Trophoblast cell (in vitro differentiated cells and primary cell): ENCODE data around the gene AP3D1.

Experiments used
- DNase-seq, 2 donors: peaks; one replicate each; pipeline ENCODE4 v3.0.0-alpha.2; 2016
- H2AFZ ChIP-seq: 2 replicates; pipeline ENCODE4 v1.6.1; 2013; ENCODE audit warnings: low read length, moderate library complexity, mild to moderate bottlenecking; ENCODE audit not compliant: insufficient read depth, poor library complexity
- H2AK5ac ChIP-seq: 2 replicates; pipeline ENCODE4 v1.6.1; 2013; ENCODE audit warnings: mild to moderate bottlenecking, low read length
- H2BK120ac ChIP-seq: 2 replicates; pipeline ENCODE4 v1.6.1; 2013; ENCODE audit warnings: low read length, mild to moderate bottlenecking, moderate library complexity; ENCODE audit not compliant: insufficient read depth, poor library complexity
- H2BK12ac ChIP-seq: 2 replicates; pipeline ENCODE4 v1.6.1; 2013; ENCODE audit warnings: mild to moderate bottlenecking, low read length, moderate library complexity
- H2BK5ac ChIP-seq: 2 replicates; pipeline ENCODE4 v1.6.1; 2013; ENCODE audit warnings: low read length, low read depth, moderate library complexity, mild to moderate bottlenecking; ENCODE audit not compliant: poor library complexity
- H3K14ac ChIP-seq: 2 replicates; pipeline ENCODE4 v1.6.1; 2013; ENCODE audit warnings: mild to moderate bottlenecking, low read length
- H3K18ac ChIP-seq: 2 replicates; pipeline ENCODE4 v1.6.1; 2013; ENCODE audit warnings: mild to moderate bottlenecking, low read length
- H3K23ac ChIP-seq: 2 replicates; pipeline ENCODE4 v1.6.1; 2013; ENCODE audit warnings: low read length
- H3K27ac ChIP-seq: 2 replicates; pipeline ENCODE4 v1.5.1; 2013; ENCODE audit warnings: low read depth, mild to moderate bottlenecking, inconsistent platforms, low read length, moderate library complexity
- H3K27me3 ChIP-seq: 2 replicates; pipeline ENCODE4 v1.6.1; 2013; ENCODE audit warnings: inconsistent platforms, mild to moderate bottlenecking, low read length, moderate library complexity; ENCODE audit not compliant: insufficient read depth
- H3K36me3 ChIP-seq, 2 experiments: 1 replicate in 1 of 2; 2 replicates in 1 of 2; pipeline ENCODE4 v1.6.1; 2013; ENCODE audit warnings: low read length in 2 of 2, mild to moderate bottlenecking in 2 of 2, moderate library complexity in 1 of 2; ENCODE audit not compliant: insufficient read depth in 2 of 2, control insufficient read depth in 1 of 2
- H3K4ac ChIP-seq: 2 replicates; pipeline ENCODE4 v1.6.1; 2013; ENCODE audit warnings: low read depth, mild to moderate bottlenecking, low read length, moderate library complexity
- H3K4me1 ChIP-seq, 2 experiments: 1 replicate in 1 of 2; 2 replicates in 1 of 2; pipeline ENCODE4 v1.6.1; 2013; ENCODE audit warnings: low read length in 2 of 2, mild to moderate bottlenecking in 2 of 2, moderate library complexity in 1 of 2; ENCODE audit not compliant: insufficient read depth in 2 of 2, control insufficient read depth in 1 of 2
- H3K4me2 ChIP-seq: 2 replicates; pipeline ENCODE4 v1.6.1; 2013; ENCODE audit warnings: inconsistent platforms, mild to moderate bottlenecking, low read length, moderate library complexity
- H3K4me3 ChIP-seq: 2 replicates; pipeline ENCODE4 v1.5.1; 2013; ENCODE audit warnings: mild to moderate bottlenecking, low read depth, low read length, inconsistent platforms
- H3K79me1 ChIP-seq: one replicate; pipeline ENCODE4 v1.6.1; 2013; ENCODE audit warnings: low read length
- H3K79me2 ChIP-seq: 2 replicates; pipeline ENCODE4 v1.6.1; 2013; ENCODE audit warnings: low read length, mild to moderate bottlenecking; ENCODE audit not compliant: control insufficient read depth, insufficient read depth, poor library complexity
- H3K9ac ChIP-seq: 2 replicates; pipeline ENCODE4 v1.6.1; 2013; ENCODE audit warnings: mild to moderate bottlenecking, low read length
- H3K9me3 ChIP-seq: 2 replicates; pipeline ENCODE4 v1.6.1; 2013; ENCODE audit warnings: low read depth, mild to moderate bottlenecking, control low read depth, inconsistent platforms, low read length; ENCODE audit not compliant: insufficient read depth
- H4K12ac ChIP-seq: 2 replicates; pipeline ENCODE4 v1.6.1; 2013; ENCODE audit warnings: low read depth, mild to moderate bottlenecking, low read length, moderate library complexity
- H4K8ac ChIP-seq: 2 replicates; pipeline ENCODE4 v1.6.1; 2013; ENCODE audit warnings: low read depth, mild to moderate bottlenecking, low read length, moderate library complexity
- H4K91ac ChIP-seq: one replicate; pipeline ENCODE4 v1.6.1; 2013; ENCODE audit warnings: low read depth, mild to moderate bottlenecking, low read length, moderate library complexity
- WGBS: extraction: QIAGEN DNeasy Blood & Tissue Kit; methylation state at CpG from one replicate; pipeline ENCODE4 v1.1.7; 2013; ENCODE audit warnings: missing lambda C conversion rate; ENCODE audit not compliant: insufficient read length, insufficient coverage; ENCODE audit errors: extremely low coverage; 5-methylcytosine and 5-hydroxymethylcytosine counted together

The AP3D1 gene

DNA sequence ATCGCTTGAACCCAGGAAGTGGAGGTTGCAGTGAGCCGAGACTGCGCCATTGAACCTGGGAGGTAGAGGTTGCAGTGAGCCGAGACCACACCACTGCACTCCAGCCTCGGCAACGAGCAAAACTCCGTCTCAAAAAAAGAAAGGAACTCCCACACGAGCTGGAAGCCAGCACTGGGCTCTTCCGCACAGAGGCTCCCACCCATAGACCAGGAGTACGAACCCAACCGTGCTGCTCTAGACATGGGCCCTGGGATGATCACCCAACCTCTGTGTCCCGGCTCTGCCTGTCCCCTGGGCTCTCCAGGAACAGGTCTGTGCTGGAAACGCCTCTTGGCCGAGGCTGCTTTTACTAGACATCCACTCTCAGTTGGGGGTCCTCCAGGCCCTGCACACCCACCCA, 24.4 kb upstream of the AP3D1 start:
- H3K27ac ChIP-seq, result no peak overlapping the region
- H3K79me2 ChIP-seq, result peaks cover 17% of the 10 kb centered on the region
- H4K91ac ChIP-seq, result no peak overlapping the region
- no peak overlapping the region for H3K18ac ChIP-seq
- H4K8ac ChIP-seq, result no peak overlapping the region
- H2AK5ac ChIP-seq, result no peak overlapping the region
- H4K12ac ChIP-seq, result no peak overlapping the region
- no peaks in the 10 kb centered on the region for H3K79me1 ChIP-seq
- no peak overlapping the region for H3K4me2 ChIP-seq
- WGBS, result no CpG with 5 or more reads among the region's 14 CpGs
- no peak overlapping the region for H3K9ac ChIP-seq
- no peak overlapping the region for H3K14ac ChIP-seq
- no peaks in the 10 kb centered on the region for H3K9me3 ChIP-seq
- DNase-seq, result no peak
- H2BK12ac ChIP-seq, result no peak overlapping the region
- H3K36me3 ChIP-seq, result peaks cover 3 to 4% of the 10 kb centered on the region in 2 experiments
- H2AFZ ChIP-seq, result no peak overlapping the region
- peaks cover 30 to 32% of the 10 kb centered on the region in 2 experiments for H3K4me1 ChIP-seq
- H3K4me3 ChIP-seq, result no peak overlapping the region
- H2BK120ac ChIP-seq, result no peak overlapping the region
- no peaks in the 10 kb centered on the region for H3K27me3 ChIP-seq
- peak overlapping the region; percentile 17 for H3K4ac ChIP-seq
- H3K23ac ChIP-seq, result no peak overlapping the region
- H2BK5ac ChIP-seq, result no peak overlapping the region

DNA sequence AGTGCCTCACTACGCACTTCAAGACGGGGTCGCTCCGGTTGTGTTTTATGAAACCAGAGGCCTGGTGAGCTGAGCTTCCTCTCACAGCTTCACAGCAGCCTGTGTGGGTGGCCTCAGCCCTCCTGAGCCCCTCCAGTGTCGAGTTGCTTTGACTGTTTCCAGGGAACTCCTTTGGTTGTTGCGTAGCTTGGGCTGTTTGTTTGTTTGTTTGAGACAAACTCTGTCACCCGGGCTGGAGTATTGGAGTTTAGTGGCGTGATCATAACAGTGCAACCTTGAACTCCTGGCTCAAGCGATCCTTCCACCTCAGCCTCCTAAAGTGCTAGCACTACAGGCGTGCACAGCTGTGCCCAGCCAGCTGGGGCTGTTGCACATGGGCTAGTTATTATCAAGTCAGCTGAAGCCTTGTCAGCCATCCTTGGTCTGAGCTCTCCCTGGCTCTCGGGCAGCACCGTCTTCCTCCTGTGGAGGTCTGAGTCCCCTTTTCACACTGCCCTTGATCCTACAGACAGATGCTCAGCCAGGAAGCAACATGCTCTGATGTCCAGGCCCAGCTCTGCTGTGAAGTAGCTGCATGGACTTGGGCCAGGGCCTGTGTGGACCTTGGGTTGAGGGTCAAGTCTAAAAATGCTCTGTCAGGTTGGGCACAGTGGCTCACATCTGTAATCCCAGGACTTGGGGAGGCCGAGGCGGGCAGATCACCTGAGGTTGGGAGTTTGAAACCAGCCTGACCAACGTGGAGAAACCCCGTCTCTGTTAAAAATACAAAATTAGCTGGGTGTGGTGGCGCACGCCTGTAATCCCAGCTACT, 22.6 kb upstream of the AP3D1 start:
- Histone ChIP-seq H3K4ac (peak overlapping the region; percentile 7), H3K4me3 (peak overlapping the region; percentile 10), H3K27me3 (no peaks in the 10 kb centered on the region), H3K27ac (no peak overlapping the region), H3K23ac (no peak overlapping the region), H4K12ac (no peak overlapping the region), H3K36me3 (no peaks in the 10 kb centered on the region), H3K79me1 (no peaks in the 10 kb centered on the region), H3K4me2 (no peak overlapping the region), H2BK12ac (no peak overlapping the region), H2BK5ac (no peak overlapping the region), H3K14ac (no peak overlapping the region), H3K79me2 (peaks cover 22% of the 10 kb centered on the region), H4K91ac (no peak overlapping the region), H3K18ac (no peak overlapping the region), H3K4me1 (peaks cover 44 to 47% of the 10 kb centered on the region in 2 experiments), H3K9ac (no peak overlapping the region), H3K9me3 (no peaks in the 10 kb centered on the region), H4K8ac (no peak overlapping the region), H2BK120ac (no peak overlapping the region), H2AFZ (no peak overlapping the region), H2AK5ac (no peak overlapping the region)
- no CpG with 5 or more reads among the region's 18 CpGs for WGBS
- no peak for DNase-seq

DNA sequence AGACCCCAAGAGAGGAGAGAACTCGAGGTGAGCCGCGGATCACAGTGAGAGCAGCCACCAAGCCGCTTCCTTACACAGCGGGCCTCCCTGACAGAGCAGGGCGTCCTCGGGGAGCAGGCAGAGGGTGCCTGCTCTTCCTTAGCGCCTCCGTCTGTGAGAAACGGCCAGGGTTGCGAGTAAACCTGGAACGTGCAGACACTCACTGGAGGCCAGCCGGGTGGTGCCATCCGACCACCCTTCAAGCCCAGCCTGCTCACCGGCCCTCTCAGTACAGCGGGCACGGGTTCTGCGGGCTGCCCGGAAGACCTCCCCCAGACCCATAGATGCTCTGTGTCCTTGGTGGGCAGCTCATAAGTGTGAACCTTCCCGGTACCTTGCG, 22.0 kb upstream of the AP3D1 start:
- H3K27me3 ChIP-seq, result no peaks in the 10 kb centered on the region
- no peak overlapping the region for H3K27ac ChIP-seq
- H3K14ac ChIP-seq, result no peak overlapping the region
- no peaks in the 10 kb centered on the region for H3K9me3 ChIP-seq
- H4K8ac ChIP-seq, result no peak overlapping the region
- no peak overlapping the region for H3K4me2 ChIP-seq
- DNase-seq, result no peak
- WGBS, result no CpG with 5 or more reads among the region's 21 CpGs
- no peak overlapping the region for H2AFZ ChIP-seq
- no peak overlapping the region for H3K23ac ChIP-seq
- no peaks in the 10 kb centered on the region for H3K36me3 ChIP-seq
- peaks cover 20% of the 10 kb centered on the region for H3K79me2 ChIP-seq
- H2BK12ac ChIP-seq, result no peak overlapping the region
- peaks cover 2% of the 10 kb centered on the region for H3K79me1 ChIP-seq
- H2BK120ac ChIP-seq, result no peak overlapping the region
- peaks cover 48 to 51% of the 10 kb centered on the region in 2 experiments for H3K4me1 ChIP-seq
- no peak overlapping the region for H2BK5ac ChIP-seq
- H4K12ac ChIP-seq, result no peak overlapping the region
- H3K4me3 ChIP-seq, result no peak overlapping the region
- peak overlapping the region; percentile 5 for H3K4ac ChIP-seq
- no peak overlapping the region for H4K91ac ChIP-seq
- no peak overlapping the region for H3K18ac ChIP-seq
- no peak overlapping the region for H2AK5ac ChIP-seq
- no peak overlapping the region for H3K9ac ChIP-seq

DNA sequence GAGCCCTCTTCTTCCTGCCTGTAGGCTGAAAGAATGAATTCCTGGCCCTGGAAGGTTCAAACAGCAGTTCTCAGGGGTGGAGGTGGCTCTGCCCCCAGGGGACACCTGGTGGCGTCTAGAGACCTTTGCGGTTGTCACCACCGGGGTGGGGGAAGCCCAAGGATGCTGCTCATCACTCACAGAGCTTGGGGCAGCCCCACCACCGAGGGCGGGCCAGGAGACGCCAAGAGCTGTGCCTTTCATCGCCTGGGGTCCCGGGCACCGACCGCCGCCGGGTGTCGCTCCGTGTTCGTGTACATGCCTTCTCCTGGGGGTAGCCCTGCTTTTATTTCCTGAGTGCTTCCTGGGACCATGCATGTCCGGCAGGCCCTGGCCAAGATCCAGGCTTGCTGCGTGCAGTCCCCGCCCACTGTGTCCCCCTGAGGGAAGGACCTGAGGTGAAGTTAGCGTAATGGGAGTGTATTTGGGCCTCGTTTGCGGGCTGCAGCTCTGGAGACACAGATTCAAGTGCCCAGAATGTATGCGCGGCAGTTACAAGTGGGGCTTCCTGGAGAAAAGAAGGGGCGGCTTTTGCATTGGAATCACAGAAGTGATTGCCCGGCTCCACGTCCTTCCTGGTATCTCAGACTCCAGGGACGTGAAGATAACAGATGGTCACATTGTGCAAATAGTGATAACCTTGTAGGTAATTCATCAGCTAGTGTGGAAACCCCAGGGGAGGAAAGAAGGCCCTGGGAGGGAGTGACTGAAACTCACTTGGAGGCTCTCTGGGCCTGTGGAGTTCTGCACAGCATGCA, 20.2 kb upstream of the AP3D1 start:
- H3K9ac ChIP-seq, result no peak overlapping the region
- H4K91ac ChIP-seq, result no peak overlapping the region
- H3K4ac ChIP-seq, result peak overlapping the region; percentile 30
- WGBS, result no CpG with 5 or more reads among the region's 27 CpGs
- H4K8ac ChIP-seq, result no peak overlapping the region
- H3K27me3 ChIP-seq, result no peaks in the 10 kb centered on the region
- H3K79me2 ChIP-seq, result peaks cover 28% of the 10 kb centered on the region
- H3K9me3 ChIP-seq, result no peaks in the 10 kb centered on the region
- H2BK120ac ChIP-seq, result no peak overlapping the region
- H3K36me3 ChIP-seq, result no peaks in the 10 kb centered on the region
- H3K4me1 ChIP-seq, result peaks cover 46 to 57% of the 10 kb centered on the region in 2 experiments
- H3K4me3 ChIP-seq, result no peak overlapping the region
- peak overlapping the region; percentile 28 for H3K4me2 ChIP-seq
- H2AK5ac ChIP-seq, result no peak overlapping the region
- no peak overlapping the region for H3K23ac ChIP-seq
- H3K14ac ChIP-seq, result no peak overlapping the region
- H4K12ac ChIP-seq, result no peak overlapping the region
- peak overlapping the region; percentile 20 for H3K27ac ChIP-seq
- peak overlapping the region; percentile 19 for H2BK5ac ChIP-seq
- no peak overlapping the region for H3K18ac ChIP-seq
- peaks cover 3% of the 10 kb centered on the region for H3K79me1 ChIP-seq
- H2BK12ac ChIP-seq, result no peak overlapping the region
- DNase-seq, result peak; percentile 77 to 78
- peak overlapping the region; percentile 2 for H2AFZ ChIP-seq
